ENCODE data around the gene FAHD2A. TPM values are rescaled to one million over a fixed set of nuclear protein-coding genes. Genes with fewer than 3 reads are reported as not detected.
"Not testable (repeated sequence)": the region's sequence is repeated elsewhere in the genome, so short reads cannot be mapped to it uniquely, and the experiment has no call there.

Gene FAHD2A
- total and polyA plus RNA-seq, 5 experiments from 2014 or later = 19.3 to 35.2 (median 21.5) TPM

DNA sequence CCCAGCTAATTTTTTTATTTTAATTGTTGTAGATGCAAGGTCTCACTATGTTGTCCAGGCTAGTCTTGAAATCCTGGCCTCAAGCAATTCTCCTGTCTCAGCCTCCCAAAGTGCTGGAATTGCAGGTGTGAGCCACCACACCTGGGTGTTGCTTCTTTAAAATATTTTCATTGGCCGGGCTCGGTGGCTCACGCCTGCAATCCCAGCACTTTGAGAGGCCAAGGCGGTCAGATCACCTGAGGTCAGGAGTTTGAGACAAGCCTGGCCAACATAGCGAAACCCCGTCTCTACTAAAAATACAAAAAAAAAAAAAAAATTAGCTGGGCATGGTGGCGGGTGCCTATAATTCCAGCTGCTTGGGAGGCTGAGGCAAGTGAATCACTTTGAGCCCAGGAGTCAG, 24.2 kb upstream of the FAHD2A start:
- DNase-seq, H3K27ac Mint-ChIP-seq, H3K9me3 Mint-ChIP-seq, H3K36me3 Mint-ChIP-seq, POLR2A ChIA-PET, H3K4me3 Mint-ChIP-seq, ATAC-seq: not testable (repeated sequence)
- Mint-ChIP-seq H3K4me1 (peaks cover 0 to 12% (median 10%) of the 10 kb centered on the region in 4 donors), H3K27me3 (peaks cover 3 to 28% (median 24%) of the 10 kb centered on the region in 5 donors)

- POLR2A ChIA-PET = no interaction called here
- DNase-seq = no peak
Measured at GRCh38 chr2:95379371-95379831, 23.1 kb upstream of the FAHD2A start.

GRCh38 chr2:95380280-95380679, 22.2 kb upstream of the FAHD2A start:
- Mint-ChIP-seq H3K9me3 (no peaks in the 10 kb centered on the region), H3K27me3 (peaks cover 0 to 33% (median 27%) of the 10 kb centered on the region in 5 donors), H3K27ac (no peak overlapping the region), H3K36me3 (no peaks in the 10 kb centered on the region), H3K4me1 (peaks cover 0 to 9% (median 4%) of the 10 kb centered on the region in 4 donors), H3K4me3 (no peak overlapping the region)
- DNase-seq (no peak), ATAC-seq (no peak)
- POLR2A ChIA-PET = no interaction called here

More at GRCh38 chr2:95379371-95379831, 23.1 kb upstream of the FAHD2A start:
- Mint-ChIP-seq H3K4me1 (peaks cover 0 to 12% (median 10%) of the 10 kb centered on the region in 4 donors), H3K9me3 (no peaks in the 10 kb centered on the region), H3K27ac (no peak overlapping the region), H3K27me3 (peaks cover 3 to 36% (median 30%) of the 10 kb centered on the region in 5 donors), H3K36me3 (peaks cover 0 to 2% (median 0%) of the 10 kb centered on the region in 3 donors), H3K4me3 (no peak overlapping the region)
- no peak for ATAC-seq

DNA sequence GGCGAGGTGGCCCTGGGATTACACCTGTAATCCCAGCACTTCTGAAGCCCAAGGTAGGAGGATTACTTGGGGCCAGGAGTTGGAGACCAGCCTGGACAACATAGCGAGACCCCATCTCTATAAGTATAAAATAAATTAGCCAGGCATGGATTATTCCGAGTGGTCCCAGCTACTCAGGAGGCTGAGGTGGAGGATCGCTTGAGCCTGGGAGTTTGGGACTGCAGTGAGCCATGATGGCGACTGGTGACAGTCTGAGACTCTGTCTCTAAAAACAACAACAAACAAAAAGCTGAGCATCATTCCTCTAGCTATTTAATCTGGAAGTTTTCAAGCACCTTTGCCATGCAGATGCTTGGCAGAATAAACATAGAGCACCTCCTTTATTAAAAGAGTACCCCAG, 21.8 kb upstream of the FAHD2A start:
- POLR2A ChIA-PET = no interaction called here

DNA sequence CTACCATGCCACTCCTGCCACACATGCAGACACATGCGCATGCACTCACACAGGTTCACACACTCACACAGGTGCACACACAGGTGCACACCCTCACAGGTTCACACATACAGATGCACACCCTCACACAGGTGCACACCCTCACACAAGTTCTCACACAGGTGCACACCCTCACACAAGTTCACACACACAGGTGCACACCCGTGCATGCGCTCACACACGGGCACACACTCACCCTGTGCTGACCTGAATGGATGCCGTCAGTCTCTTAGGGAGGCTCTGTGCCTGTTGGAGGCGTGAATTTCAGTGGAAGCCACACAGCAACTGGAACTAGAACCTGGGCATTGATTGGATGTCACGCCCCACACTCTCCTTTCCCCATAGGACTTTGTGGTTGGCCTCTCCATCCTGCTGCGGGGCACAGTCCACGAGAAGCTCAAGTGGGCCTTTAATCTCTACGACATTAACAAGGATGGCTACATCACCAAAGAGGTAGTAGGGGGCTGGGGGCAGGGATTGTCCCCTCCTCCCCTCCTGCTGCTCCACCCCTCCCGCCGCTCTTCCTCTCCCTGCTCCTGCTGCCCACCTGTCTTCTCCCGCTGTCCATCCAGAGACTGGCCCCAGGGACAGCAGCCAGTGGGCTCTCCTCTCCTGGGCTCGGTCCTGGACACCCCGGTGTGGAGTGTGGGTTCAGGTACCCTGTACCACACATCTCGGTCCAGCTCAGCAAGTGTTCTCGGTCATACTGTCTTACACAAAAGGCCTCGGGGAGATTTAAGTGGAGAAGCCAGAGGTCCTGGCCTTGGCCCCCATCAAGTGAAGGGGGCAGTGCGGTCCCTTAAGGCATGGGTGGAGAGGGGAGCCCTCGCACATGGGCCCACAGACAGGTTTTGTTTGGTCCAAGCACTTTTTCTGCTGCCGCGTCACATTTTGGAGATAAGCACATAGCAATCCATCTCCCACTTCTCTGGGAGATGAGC, 21.0 kb upstream of the FAHD2A start:
- POLR2A ChIA-PET = no interaction called here
- H3K4me3 Mint-ChIP-seq = no peak overlapping the region
- H3K4me1 Mint-ChIP-seq = peaks cover 0 to 9% (median 3%) of the 10 kb centered on the region in 4 donors
- peaks cover 0 to 24% (median 23%) of the 10 kb centered on the region in 5 donors for H3K27me3 Mint-ChIP-seq
- no peaks in the 10 kb centered on the region for H3K9me3 Mint-ChIP-seq
- no peaks in the 10 kb centered on the region for H3K36me3 Mint-ChIP-seq
- DNase-seq (no peak), ATAC-seq (no peak)
- peak overlapping the region in 1 of 10 donors; percentile 69 for H3K27ac Mint-ChIP-seq

More for the DNA sequence above, 21.8 kb upstream of the FAHD2A start:
- Mint-ChIP-seq H3K9me3 (no peaks in the 10 kb centered on the region), H3K4me3 (no peak overlapping the region), H3K36me3 (no peaks in the 10 kb centered on the region), H3K27me3 (peaks cover 0 to 30% (median 26%) of the 10 kb centered on the region in 5 donors), H3K27ac (no peak overlapping the region), H3K4me1 (peaks cover 0 to 9% (median 4%) of the 10 kb centered on the region in 4 donors)
- DNase-seq = no peak
- ATAC-seq = no peak

DNA sequence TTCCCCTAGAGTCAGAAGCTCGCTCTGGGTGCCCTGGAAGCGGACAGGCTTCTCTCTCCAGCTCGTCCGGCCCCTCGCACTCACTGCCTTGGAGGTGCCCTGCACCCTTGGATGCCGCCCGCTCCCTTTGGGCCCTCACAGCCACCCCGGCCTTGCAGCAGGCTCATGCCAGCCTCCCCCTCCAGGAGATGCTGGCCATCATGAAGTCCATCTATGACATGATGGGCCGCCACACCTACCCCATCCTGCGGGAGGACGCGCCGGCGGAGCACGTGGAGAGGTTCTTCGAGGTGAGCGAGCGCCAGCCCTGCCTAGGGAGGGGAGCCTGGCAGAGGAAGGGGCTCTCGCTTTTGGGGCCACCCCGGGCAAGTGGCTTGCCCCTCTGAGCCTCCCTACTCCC, 20.3 kb upstream of the FAHD2A start:
- Mint-ChIP-seq H3K27me3 (peaks cover 0 to 24% (median 18%) of the 10 kb centered on the region in 5 donors), H3K9me3 (no peaks in the 10 kb centered on the region), H3K4me1 (peaks cover 0 to 9% (median 3%) of the 10 kb centered on the region in 4 donors), H3K4me3 (no peak overlapping the region), H3K27ac (no peak overlapping the region), H3K36me3 (no peaks in the 10 kb centered on the region)
- no peak for DNase-seq
- no peak for ATAC-seq
- POLR2A ChIA-PET = no interaction called here

DNA sequence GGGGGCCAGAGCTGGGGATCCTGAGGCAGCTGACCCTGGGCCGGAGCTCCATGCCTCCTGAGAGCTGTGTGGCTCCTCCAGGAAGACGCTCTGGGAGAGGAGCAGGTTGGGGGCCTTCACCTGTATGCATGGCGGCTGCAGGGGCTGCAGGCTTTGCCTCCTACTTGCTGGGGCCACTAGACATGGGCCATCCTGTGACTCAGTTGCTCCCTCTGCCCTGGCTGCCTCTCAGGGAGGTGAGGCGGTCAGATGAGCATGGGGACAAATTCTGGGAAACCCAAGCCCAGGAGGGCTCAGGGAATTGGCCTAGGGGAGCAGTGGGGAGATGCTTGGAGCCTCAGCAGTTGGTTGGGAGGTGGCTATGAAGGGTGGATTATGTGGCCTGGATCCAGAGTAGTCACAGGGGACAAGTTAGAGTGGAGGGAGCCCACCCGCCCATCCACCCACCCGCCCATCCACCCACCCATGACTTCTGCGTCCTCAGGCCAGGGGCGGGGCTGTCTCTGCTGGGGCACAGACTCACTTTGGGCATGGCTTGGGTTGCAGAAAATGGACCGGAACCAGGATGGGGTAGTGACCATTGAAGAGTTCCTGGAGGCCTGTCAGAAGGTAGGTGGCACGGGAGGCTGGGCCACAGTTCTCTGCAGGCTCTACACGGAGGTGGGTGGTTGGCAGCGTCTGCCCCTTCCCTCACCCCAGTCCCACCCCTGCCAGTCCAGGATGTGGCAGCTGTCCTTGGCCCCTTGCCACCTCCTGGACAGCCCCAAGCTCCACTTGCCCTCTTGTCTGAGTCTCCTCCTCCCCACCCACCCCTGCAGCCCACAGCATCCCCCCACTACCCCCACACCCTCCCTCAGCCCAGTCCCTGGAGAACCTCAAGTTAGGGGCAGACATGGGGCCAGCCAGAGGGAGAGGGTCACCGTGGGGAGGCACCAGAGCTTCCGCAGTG, 19.5 kb upstream of the FAHD2A start:
- Mint-ChIP-seq H3K27ac (no peak overlapping the region), H3K9me3 (no peaks in the 10 kb centered on the region), H3K4me3 (no peak overlapping the region), H3K36me3 (no peaks in the 10 kb centered on the region), H3K27me3 (peaks cover 2 to 32% (median 16%) of the 10 kb centered on the region in 5 donors), H3K4me1 (peaks cover 0 to 9% (median 3%) of the 10 kb centered on the region in 4 donors)
- ATAC-seq (no peak), DNase-seq (no peak)
- POLR2A ChIA-PET = no interaction called here

GRCh38 chr2:95383635-95384027, 18.9 kb upstream of the FAHD2A start:
- Mint-ChIP-seq H3K4me1 (peaks cover 0 to 9% (median 3%) of the 10 kb centered on the region in 4 donors), H3K4me3 (no peak overlapping the region), H3K9me3 (no peaks in the 10 kb centered on the region), H3K27ac (no peak overlapping the region), H3K36me3 (no peaks in the 10 kb centered on the region), H3K27me3 (peaks cover 2 to 39% (median 16%) of the 10 kb centered on the region in 5 donors)
- POLR2A ChIA-PET = no interaction called here
- DNase-seq = no peak
- ATAC-seq = no peak

DNA sequence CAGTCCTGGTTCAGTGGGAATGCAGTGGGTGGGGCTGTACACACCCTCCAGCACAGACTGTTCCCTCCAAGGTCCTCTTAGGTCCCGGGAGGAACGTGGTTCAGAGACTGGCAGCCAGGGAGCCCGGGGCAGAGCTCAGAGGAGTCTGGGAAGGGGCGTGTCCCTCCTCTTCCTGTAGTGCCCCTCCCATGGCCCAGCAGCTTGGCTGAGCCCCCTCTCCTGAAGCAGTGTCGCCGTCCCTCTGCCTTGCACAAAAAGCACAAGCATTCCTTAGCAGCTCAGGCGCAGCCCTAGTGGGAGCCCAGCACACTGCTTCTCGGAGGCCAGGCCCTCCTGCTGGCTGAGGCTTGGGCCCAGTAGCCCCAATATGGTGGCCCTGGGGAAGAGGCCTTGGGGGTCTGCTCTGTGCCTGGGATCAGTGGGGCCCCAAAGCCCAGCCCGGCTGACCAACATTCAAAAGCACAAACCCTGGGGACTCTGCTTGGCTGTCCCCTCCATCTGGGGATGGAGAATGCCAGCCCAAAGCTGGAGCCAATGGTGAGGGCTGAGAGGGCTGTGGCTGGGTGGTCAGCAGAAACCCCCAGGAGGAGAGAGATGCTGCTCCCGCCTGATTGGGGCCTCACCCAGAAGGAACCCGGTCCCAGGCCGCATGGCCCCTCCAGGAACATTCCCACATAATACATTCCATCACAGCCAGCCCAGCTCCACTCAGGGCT, 17.5 kb upstream of the FAHD2A start:
- ATAC-seq = no peak
- Mint-ChIP-seq H3K4me1 (peaks cover 0 to 3% (median under 1%) of the 10 kb centered on the region in 4 donors), H3K4me3 (no peak overlapping the region), H3K9me3 (no peaks in the 10 kb centered on the region), H3K27me3 (peaks cover 2 to 30% (median 10%) of the 10 kb centered on the region in 5 donors), H3K36me3 (no peaks in the 10 kb centered on the region), H3K27ac (no peak overlapping the region)
- POLR2A ChIA-PET = no interaction called here
- no peak for DNase-seq

DNA sequence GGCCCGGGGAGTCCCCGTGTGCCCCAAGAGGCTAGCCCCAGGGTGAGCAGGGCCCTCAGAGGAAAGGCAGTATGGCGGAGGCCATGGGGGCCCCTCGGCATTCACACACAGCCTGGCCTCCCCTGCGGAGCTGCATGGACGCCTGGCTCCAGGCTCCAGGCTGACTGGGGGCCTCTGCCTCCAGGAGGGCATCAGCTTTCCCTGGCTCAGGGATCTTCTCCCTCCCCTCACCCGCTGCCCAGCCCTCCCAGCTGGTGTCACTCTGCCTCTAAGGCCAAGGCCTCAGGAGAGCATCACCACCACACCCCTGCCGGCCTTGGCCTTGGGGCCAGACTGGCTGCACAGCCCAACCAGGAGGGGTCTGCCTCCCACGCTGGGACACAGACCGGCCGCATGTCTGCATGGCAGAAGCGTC, 16.9 kb upstream of the FAHD2A start:
- Mint-ChIP-seq H3K4me1 (peaks cover 0 to 3% (median under 1%) of the 10 kb centered on the region in 4 donors), H3K27me3 (peaks cover 2 to 30% (median 6%) of the 10 kb centered on the region in 5 donors), H3K4me3 (no peak overlapping the region), H3K9me3 (no peaks in the 10 kb centered on the region), H3K36me3 (no peaks in the 10 kb centered on the region), H3K27ac (no peak overlapping the region)
- ATAC-seq (no peak), DNase-seq (no peak)
- POLR2A ChIA-PET = no interaction called here

DNA sequence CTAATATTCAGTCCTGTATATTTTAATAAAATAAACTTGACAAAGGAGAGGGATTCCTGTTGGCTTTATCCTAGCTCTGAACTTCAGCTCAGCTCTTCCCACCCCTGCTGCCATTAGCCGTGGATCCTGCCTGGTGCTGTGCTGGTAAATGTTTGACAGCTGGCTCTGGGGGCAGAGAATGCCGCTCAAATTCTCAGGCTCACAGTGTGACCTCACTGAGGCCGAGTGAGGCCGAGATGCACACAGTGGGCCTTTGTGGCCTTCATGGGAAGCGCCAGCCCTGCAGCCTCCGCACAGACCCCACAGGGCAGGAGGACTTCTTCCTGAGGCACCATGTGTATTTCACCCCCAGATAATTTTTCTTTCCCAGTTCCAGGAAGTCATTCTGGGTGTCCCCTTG, 16.5 kb upstream of the FAHD2A start:
- Mint-ChIP-seq H3K27me3 (peaks cover 2 to 30% (median 6%) of the 10 kb centered on the region in 5 donors), H3K4me3 (no peak overlapping the region), H3K36me3 (no peaks in the 10 kb centered on the region), H3K9me3 (no peaks in the 10 kb centered on the region), H3K27ac (no peak overlapping the region), H3K4me1 (peaks cover 0 to 3% (median under 1%) of the 10 kb centered on the region in 4 donors)
- POLR2A ChIA-PET = no interaction called here
- ATAC-seq = no peak
- no peak for DNase-seq

- DNase-seq (no peak), ATAC-seq (no peak)
- POLR2A ChIA-PET = no interaction called here
- Mint-ChIP-seq H3K27ac (no peak overlapping the region), H3K4me1 (peaks cover 0 to 3% (median under 1%) of the 10 kb centered on the region in 4 donors), H3K9me3 (no peaks in the 10 kb centered on the region), H3K36me3 (no peaks in the 10 kb centered on the region), H3K27me3 (peaks cover 0 to 30% (median 10%) of the 10 kb centered on the region in 5 donors), H3K4me3 (no peak overlapping the region)
Measured at GRCh38 chr2:95387358-95387757, 15.2 kb upstream of the FAHD2A start.
